Stimulated activated CD8-positive, alpha-beta memory T cell treated with anti-CD3 and anti-CD28 coated beads, Interleukin-2, amount 100 ng/mL, for 48 hours (primary cell): ENCODE results near the gene WARS2.
A peak's percentile ranks its signal among the peaks of the same experiment; 100 is the strongest.
"Not testable (repeated sequence)": the region's sequence is repeated elsewhere in the genome, so short reads cannot be mapped to it uniquely, and the experiment has no call there.

ENCODE experiments used
- DNase-seq, 2 donors: peaks; one replicate each; pipeline ENCODE4 v3.0.0-alpha.2; 2020; ENCODE audit warnings: low read depth in 2 of 2

Gene WARS2

GRCh38 chr1:119140177-119141019 is at the start of gene WARS2:
TSS of gene WARS2 (minus strand) at chr1:119140653. CDS start at chr1:119140644, 9 bp downstream.
- DNase-seq, result peak; percentile 75 to 85

DNA sequence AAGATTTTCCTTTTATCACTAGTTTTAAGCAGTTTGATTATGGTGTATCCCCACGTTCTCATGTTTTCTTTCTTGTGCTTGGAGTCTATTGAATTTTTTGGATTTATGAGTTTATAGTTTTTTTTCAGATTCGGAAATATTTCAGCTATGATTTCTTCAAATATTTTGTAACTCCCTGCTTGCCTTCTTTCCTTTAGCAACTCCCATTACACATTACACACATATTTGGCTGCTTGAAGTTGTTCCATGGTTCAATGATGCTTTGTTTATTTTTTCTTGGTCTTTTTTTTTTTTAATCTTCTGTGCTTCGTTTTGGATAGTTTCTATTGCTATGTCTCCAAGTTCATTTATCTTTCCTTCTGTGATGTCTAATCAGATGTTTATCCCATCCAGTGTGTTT is 48.5 kb upstream of the WARS2 start:
- DNase-seq, result no peak

- DNase-seq, result no peak
These were observed 47.0 kb upstream of the WARS2 start for GRCh38 chr1:119187416-119187815.

GRCh38 chr1:119186471-119186870 is 46.0 kb upstream of the WARS2 start:
- DNase-seq, result no peak

GRCh38 chr1:119184972-119185371 is 44.5 kb upstream of the WARS2 start:
- no peak for DNase-seq

DNA sequence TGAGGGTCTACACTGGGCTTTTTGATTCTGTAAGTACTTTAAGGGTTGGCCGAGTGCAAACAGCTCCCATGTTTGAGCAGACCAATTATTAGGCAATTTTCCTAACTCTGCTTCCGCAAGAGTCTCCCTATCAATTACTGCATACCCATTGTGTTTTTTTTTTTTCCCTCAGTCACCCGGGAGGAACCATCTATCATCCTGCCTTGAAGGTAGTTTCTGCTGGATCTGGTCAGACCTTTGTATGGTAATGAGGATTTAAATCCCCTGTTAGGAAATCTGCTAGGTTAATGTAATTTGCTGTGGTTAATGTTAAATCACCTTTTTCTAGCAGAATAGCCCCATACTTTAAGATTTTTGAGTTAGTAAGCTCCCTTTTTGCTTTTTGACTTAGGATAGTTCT is 40.8 kb upstream of the WARS2 start:
- DNase-seq, result no peak

- no peak for DNase-seq
These were observed 38.6 kb upstream of the WARS2 start for GRCh38 chr1:119179051-119179450.

DNA sequence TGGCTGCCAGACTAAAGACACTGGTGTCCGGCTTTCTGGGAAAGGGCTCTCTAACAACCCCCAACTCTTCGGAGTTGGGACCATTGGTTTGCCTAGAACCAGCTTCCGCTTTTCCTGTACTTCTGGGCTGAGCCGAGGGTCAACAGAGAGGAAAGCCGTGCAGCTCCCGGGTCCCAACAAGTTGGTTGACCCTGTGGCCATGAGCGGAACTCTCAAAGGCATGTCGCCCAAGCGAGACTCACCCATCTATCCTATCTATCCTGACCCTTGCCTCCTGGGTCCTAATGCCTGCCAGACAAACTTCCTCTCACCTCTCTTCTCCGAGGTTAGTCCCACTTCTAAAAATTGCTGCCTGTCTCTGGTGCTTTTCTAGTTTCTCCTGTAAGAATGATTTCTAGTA is 32.5 kb upstream of the WARS2 start:
- not testable (repeated sequence) for DNase-seq

DNA sequence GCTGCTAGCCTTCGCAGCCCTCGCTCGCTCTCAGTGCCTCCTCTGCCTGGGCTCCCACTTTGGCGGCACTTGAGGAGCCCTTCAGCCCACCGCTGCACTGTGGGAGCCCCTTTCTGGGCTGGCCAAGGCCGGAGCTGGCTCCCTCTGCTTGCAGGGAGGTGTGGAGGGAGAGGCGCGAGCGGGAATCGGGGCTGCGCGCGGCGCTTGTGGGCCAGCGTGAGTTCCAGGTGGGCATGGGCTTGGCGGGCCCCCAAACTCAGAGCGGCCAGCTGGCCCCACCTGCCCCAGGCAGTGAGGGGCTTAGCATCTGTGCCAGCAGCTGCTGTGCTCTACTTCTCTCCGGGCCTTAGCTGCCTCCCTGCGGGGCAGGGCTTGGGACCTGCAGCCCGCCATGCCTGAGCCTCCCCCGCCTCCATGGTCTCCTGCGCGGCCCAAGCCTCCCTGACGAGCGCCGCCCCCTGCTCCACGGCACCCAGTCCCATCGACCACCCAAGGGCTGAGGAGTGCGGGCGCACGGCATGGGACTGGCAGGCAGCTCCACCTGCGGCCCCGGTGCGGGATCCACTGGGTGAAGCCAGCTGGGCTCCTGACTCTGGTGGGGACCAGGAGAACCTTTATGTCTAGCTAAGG is 31.0 kb upstream of the WARS2 start:
- DNase-seq, result not testable (repeated sequence)

DNA sequence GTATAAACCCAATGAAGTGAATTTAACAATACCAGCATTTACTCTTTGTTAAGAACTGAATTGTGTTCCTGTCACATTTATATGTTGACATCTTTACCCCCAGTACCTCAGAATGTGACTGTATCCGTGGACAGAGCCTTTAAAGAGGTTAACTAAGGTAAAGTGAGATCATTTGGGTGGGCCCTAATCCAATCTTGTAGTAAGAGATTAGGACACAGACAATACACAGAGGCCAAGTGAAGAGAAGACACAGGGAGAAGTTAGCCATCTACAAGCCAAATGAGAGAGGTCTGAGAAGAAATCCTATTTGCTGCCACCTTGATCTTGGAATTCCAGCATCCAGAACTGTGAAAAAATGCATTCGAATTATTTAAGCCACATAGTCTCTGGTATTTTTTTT is 22.9 kb upstream of the WARS2 start:
- DNase-seq, result no peak

- DNase-seq, result no peak
These were observed 20.4 kb upstream of the WARS2 start for GRCh38 chr1:119160866-119161265.

DNA sequence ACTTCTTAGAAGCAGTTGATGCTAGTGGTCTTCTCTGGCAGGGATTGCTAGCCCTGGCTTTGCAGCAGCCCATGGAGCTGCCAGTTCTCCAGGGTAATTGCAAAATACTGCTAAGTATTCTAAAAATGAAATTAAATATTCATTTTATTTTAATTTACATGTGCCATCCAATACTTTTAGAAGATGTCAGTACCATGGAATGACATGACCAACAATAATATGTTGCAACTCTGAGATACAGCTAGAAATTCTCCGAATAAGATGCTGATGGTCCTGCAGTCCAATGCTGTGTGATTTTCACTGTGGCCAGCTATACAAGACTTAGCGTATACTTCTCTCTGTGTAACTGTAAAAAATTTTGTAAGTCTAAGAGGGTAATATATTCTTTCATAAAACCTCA is 20.0 kb upstream of the WARS2 start:
- no peak for DNase-seq

- no peak for DNase-seq
These were observed 19.5 kb upstream of the WARS2 start for GRCh38 chr1:119159966-119160365.

DNA sequence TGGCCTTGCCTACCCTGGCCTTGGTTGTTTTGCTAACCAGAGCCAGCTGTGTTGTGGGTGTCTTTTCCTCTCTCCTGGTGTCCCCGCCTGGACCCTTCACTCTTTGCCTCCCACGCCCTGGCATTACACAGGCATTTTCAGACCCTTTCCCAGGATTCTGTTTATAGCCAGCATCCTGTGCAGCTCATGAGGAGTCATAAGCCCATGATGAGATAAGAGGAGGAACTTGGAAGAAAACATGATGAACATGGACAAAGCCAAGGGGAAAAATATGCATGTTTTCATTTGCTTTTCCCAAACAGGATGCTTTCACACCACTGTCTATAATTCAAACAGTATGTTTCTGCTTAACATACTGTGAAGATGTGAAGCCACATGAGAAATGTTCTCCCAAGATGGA is 18.7 kb upstream of the WARS2 start:
- no peak for DNase-seq

GRCh38 chr1:119156761-119157160 is 16.3 kb upstream of the WARS2 start:
- not testable (repeated sequence) for DNase-seq

DNA sequence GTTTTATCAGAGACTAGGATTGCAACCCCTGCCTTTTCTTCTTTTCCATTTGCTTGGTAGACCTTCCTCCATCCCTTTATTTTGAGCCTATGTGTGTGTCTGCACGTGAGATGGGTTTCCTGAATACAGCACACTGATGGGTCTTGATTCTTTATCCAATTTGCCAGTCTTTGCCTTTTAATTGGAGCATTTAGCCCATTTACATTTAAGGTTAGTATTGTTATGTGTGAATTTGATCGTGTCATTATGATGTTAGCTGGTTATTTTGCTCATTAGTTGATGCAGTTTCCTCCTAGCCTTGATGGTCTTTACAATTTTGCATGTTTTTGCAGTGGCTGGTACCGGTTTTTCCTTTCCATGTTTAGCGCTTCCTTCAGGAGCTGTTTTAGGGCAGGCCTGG is 14.6 kb upstream of the WARS2 start:
- not testable (repeated sequence) for DNase-seq

GRCh38 chr1:119150150-119150549 is 9.7 kb upstream of the WARS2 start:
- no peak for DNase-seq

DNA sequence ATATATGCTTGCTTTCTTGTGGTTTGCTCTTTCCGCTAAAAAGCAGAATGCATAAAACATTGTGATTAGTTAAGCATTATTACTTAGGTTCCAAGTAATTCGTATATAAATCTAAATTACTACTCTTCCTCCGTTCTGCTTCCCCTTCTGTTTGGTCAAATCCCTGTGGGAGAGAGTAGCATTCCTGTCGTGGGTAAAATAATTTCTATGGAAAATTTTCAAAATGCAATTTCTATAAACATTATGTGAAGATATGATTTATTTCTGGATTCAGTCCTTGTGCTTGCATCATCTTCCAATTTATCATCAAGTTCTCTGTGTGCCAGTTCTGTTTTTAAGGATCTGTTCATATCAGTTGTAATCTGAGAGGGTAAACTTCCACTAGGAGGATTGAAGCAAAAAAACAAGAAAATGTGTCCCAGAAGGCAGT is 7.2 kb upstream of the WARS2 start:
- no peak for DNase-seq

GRCh38 chr1:119146466-119146865 is 6.0 kb upstream of the WARS2 start:
- no peak for DNase-seq

- no peak for DNase-seq
These were observed 4.4 kb upstream of the WARS2 start for GRCh38 chr1:119144813-119145212.

DNA sequence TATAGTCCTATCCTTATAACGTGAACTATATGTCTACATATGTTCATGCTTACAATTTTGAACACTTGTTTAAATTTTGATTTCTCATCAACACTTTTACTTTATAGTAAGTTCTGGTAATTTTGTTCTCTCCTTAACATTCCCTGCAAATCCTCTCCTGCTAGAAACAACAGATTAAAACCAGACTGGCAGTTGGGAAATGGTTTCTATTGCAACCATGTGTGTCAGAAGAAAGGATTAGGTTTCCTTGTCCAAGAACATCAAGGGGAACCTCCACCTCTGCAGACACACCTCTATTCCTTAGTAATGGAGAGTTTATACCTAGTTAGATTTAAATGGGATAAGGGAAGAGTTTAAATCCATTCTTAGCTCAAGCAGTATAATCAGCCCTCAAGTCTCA is 3.3 kb upstream of the WARS2 start:
- no peak for DNase-seq

DNA sequence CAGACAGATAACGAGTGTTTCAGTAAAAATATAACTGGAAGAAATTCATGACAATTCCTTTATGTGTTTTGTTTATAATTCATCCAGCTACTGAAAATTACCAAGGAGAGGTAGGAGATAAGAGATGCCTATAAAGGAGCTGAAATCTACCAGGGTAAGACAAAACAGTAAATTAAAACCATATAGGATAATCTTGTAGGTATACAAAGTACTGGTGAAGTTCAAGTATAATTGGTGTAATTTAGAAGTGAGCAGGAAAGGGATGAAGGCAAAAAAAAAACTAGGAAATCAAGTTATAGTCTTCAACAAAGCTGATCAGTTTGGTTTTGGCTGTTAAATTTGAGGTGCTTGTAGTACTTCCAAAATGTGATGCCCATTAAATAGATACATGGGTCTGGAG is 1.2 kb upstream of the WARS2 start:
- DNase-seq, result no peak

- DNase-seq, result peak; percentile 12 to 44
These were observed 569 bp upstream of the WARS2 start for GRCh38 chr1:119141020-119141424.

- DNase-seq, result no peak
These were observed 636 bp downstream of the WARS2 start for GRCh38 chr1:119139857-119140176.
